ENCODE measurements around the gene SFXN5.

DNA sequence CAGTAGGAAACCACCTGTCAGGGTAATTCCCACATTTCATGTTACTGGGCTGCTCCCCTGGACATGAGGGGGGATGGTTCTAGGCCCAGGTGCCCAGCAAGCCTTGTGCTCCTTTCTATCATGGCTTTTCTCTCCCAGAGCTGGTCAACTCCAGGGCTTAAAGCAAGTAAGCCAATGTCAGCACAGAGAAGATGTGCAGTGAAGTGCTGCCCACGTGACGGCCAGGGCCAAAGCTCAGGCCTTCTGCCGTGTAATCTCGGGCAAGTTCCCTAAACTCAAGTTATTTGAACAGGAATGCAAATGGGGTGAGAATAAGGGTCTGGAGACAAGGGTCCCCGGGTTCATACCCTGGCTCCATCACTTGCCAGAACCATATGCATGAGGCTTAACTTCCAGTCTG is 16.5 kb downstream of the SFXN5 start:
- TF ChIP-seq EZH2 (IDR thresholded peaks at IDR 0.05; ENCODE audit: insufficient read depth, poor library complexity, severe bottlenecking) (no peak), EZH2phosphoT487 (IDR thresholded peaks at IDR 0.05; ENCODE audit: insufficient read depth, low read depth) (no peak)
